GM23248 (cell line): ENCODE data around the gene NAPA. TPM values are rescaled to one million over a fixed set of nuclear protein-coding genes. Genes with fewer than 3 reads are reported as not detected.

Experiments
- DNase-seq: peaks from one replicate; pipeline ENCODE4 v3.0.0-alpha.2; 2015
- H2AFZ ChIP-seq: fragments of 200-600 bp; sonication (generic); 2 replicates; pipeline ENCODE4 v1.6.1; 2016; ENCODE audit warnings: antibody characterized with exemption
- H3F3A ChIP-seq: fragments of 200-600 bp; sonication (generic); 2 replicates; pipeline ENCODE4 v1.6.1; 2016; ENCODE audit warnings: mild to moderate bottlenecking, antibody characterized with exemption, mixed run types; ENCODE audit not compliant: insufficient read depth
- H3K27ac ChIP-seq: fragments of 200-600 bp; sonication (generic); 2 replicates; pipeline ENCODE4 v1.5.1; 2016; ENCODE audit warnings: mild to moderate bottlenecking
- H3K27me3 ChIP-seq: fragments of 200-600 bp; sonication (generic); replicated peaks from 2 replicates; pipeline ENCODE4 v1.6.1; 2016; ENCODE audit warnings: mild to moderate bottlenecking; ENCODE audit not compliant: insufficient read depth
- H3K36me3 ChIP-seq: fragments of 200-600 bp; sonication (generic); 2 replicates; pipeline ENCODE4 v1.6.1; 2016; ENCODE audit warnings: low read depth, mild to moderate bottlenecking
- H3K4me1 ChIP-seq: fragments of 200-600 bp; sonication (generic); 2 replicates; pipeline ENCODE4 v1.6.1; 2016; ENCODE audit warnings: mild to moderate bottlenecking; ENCODE audit not compliant: insufficient read depth
- H3K4me2 ChIP-seq: fragments of 200-600 bp; sonication (generic); one replicate; pipeline ENCODE4 v1.6.1; 2016; ENCODE audit warnings: mild to moderate bottlenecking; ENCODE audit not compliant: unreplicated experiment
- H3K4me3 ChIP-seq: fragments of 200-600 bp; sonication (generic); 2 replicates; pipeline ENCODE4 v1.5.1; 2016; ENCODE audit warnings: mild to moderate bottlenecking
- H3K79me2 ChIP-seq: fragments of 200-600 bp; sonication (generic); 2 replicates; pipeline ENCODE4 v1.6.1; 2016; ENCODE audit warnings: mild to moderate bottlenecking; ENCODE audit not compliant: insufficient read depth
- H3K9ac ChIP-seq: fragments of 200-600 bp; sonication (generic); 2 replicates; pipeline ENCODE4 v1.6.1; 2016; ENCODE audit warnings: mild to moderate bottlenecking
- H3K9me2 ChIP-seq: fragments of 200-600 bp; sonication (generic); 2 replicates; pipeline ENCODE4 v1.6.1; 2016; ENCODE audit warnings: mixed run types, mild to moderate bottlenecking, moderate library complexity; ENCODE audit not compliant: insufficient read depth
- H3K9me3 ChIP-seq: fragments of 200-600 bp; sonication (generic); one replicate; pipeline ENCODE4 v1.6.1; 2017; ENCODE audit warnings: low read depth
- H4K20me1 ChIP-seq: fragments of 200-600 bp; sonication (generic); 2 replicates; pipeline ENCODE4 v1.6.0; 2016; ENCODE audit not compliant: insufficient read depth
- EZH2 ChIP-seq: fragments of 200-600 bp; sonication (generic); IDR thresholded peaks from 2 replicates; pipeline ENCODE4 v1.6.1; 2018; ENCODE audit warnings: antibody characterized with exemption, mild to moderate bottlenecking; ENCODE audit not compliant: insufficient read depth, poor library complexity, severe bottlenecking
- EZH2phosphoT487 ChIP-seq: fragments of 200-600 bp; sonication (generic); IDR thresholded peaks from 2 replicates; pipeline ENCODE4 v1.6.1; 2018; ENCODE audit warnings: antibody characterized with exemption, moderate library complexity, mild to moderate bottlenecking, low read depth; ENCODE audit not compliant: insufficient read depth
- WGBS, 2 experiments: methylation state at CpG; one replicate each; pipeline ENCODE4 v1.1.6; 2015 to 2017; ENCODE audit warnings: low lambda C conversion rate in 2 of 2, low coverage in 1 of 2; ENCODE audit errors: missing lambda C conversion rate in 2 of 2; 5-methylcytosine and 5-hydroxymethylcytosine counted together
- in situ Hi-C: fragments of 300-500 bp; cut with MboI; formaldehyde crosslinking; loops from 2 replicates; pipeline ENCODE4 v1.15.0; 2020
- polyA plus RNA-seq: library from polyadenylated mRNA; unstranded; fragments of >200 nt; fragmentation: Nextera tagmentation; extraction: Ambion mirVana; gene quantifications from 2 replicates; pipeline ENCODE4 v1.2.1, GENCODE V29; 2016
- total RNA-seq: library from RNA; depleted of rRNA; stranded (reverse); fragments of >200 nt; shearing (Covaris generic); gene quantifications from 2 replicates; pipeline ENCODE4 v1.2.3, GENCODE V29; 2014

Gene NAPA
- total and polyA plus RNA-seq, 2 experiments from 2014 or later, result 94.1 to 183 TPM

DNA sequence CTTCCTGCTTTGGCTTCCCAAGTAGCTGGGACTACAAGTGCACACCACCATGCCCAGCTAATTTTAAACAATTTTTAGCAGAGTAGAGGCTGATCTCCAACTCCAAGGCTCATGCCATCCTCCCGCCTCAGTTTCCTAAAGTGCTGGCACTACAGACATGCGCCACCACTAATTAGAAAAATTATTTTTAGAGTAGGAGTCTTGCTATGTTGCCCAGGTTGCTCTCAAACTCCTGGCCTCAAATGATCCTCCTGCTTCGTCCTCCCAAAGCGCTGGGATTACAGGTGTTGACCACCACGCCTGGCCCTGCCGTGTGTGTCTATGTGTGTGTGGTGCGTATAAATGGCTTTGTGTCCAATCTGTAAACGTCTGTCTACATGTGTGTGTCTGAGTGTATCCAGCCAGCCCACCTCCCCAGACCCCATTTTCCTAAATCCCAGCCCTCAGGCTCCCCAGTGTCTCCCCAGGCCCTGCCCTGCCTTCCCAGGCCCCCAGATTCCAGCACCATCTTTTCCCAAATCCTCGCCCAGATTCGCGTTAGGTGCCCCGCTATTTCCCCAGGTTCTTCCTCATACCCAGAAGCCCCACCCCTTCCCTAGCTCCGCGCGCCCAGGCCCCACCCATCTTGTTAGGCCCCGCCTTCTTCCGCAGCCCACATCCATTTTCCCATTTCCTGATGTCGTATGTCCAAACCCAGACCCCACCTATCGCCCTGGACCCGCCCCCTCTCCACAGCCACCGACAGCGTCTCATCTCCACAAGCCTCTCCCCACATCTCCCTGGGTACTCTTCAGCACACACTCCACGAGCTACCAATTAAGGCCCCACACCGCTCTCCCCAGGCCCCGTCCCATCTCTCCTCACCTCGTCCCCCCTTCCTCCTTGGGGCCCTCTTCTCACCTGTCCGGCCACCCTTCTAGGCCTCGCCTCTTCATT is 68.1 kb downstream of the NAPA start:
- Histone ChIP-seq H3K27me3 (peaks cover 84% of the 10 kb centered on the region), H3K4me1 (no peaks in the 10 kb centered on the region), H3F3A (no peaks in the 10 kb centered on the region), H3K9me2 (no peaks in the 10 kb centered on the region), H3K79me2 (no peaks in the 10 kb centered on the region), H3K36me3 (no peaks in the 10 kb centered on the region), H3K4me3 (no peak overlapping the region), H4K20me1 (no peaks in the 10 kb centered on the region), H3K4me2 (no peak overlapping the region), H3K9ac (no peak overlapping the region), H3K27ac (no peak overlapping the region), H2AFZ (no peak overlapping the region), H3K9me3 (no peaks in the 10 kb centered on the region)
- in situ Hi-C loops, result no loop called here
- peak; percentile 21 for DNase-seq
- TF ChIP-seq EZH2phosphoT487, result no peak
- no peak for TF ChIP-seq EZH2
- WGBS, 2 experiments, result 23 to 25% methylated on average over 17 to 28 of the region's 28 CpGs

DNA sequence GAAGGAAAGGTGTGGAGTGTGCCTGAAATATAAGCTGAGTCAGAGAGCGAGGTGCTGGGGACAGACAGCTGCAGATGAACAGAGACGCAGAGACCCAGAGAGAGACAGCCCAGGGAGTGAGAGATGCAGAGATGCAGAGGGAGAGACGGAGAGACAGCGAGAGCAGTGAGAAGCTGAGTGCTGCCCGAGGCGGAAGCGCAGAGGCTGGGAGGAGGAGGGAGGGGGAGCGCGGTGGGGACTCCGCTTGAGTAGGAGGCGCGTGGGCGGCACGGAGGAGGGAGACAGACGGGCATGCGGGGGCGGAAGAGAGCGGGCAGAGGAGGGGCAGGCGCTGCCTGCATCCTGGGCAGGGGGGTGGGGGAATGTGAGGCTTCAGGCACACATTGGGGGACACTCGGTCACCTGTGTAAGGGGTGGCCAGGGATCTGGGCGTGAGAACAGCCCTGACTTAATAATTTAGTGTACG is 68.9 kb downstream of the NAPA start:
- no peaks in the 10 kb centered on the region for H3K9me3 ChIP-seq
- H2AFZ ChIP-seq, result no peak overlapping the region
- in situ Hi-C loops, result no loop called here
- no peak overlapping the region for H3K4me3 ChIP-seq
- H3K27me3 ChIP-seq, result peaks cover 79% of the 10 kb centered on the region
- 9 to 10% methylated on average over 7 to 22 of the region's 22 CpGs for WGBS, 2 experiments
- no peaks in the 10 kb centered on the region for H4K20me1 ChIP-seq
- H3K9me2 ChIP-seq, result no peaks in the 10 kb centered on the region
- H3K79me2 ChIP-seq, result no peaks in the 10 kb centered on the region
- peak; percentile 36 for DNase-seq
- no peaks in the 10 kb centered on the region for H3K4me1 ChIP-seq
- H3K27ac ChIP-seq, result no peak overlapping the region
- no peaks in the 10 kb centered on the region for H3F3A ChIP-seq
- peak; percentile 20 for TF ChIP-seq EZH2
- TF ChIP-seq EZH2phosphoT487, result no peak
- H3K9ac ChIP-seq, result no peak overlapping the region
- H3K4me2 ChIP-seq, result no peak overlapping the region
- no peaks in the 10 kb centered on the region for H3K36me3 ChIP-seq

DNA sequence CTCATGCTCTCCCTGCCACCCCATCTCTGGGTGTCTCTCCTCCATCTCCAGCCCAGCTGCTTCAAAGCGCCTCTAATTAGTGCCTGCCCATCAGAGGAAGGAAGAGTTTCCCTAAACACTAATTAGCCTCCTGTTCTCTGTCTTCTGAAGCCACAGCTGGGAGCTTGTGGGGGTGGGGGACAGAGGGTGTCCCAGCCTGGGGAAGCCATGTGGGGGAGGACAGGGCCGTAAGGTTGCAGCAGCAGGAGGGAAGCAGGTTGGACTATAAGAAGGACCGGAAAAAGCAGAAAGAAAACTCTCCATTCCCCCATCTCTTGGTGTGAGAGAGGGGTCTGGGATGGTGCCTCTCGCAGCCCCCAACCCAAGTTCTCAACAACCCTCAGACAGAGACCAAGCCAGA is 69.3 kb downstream of the NAPA start:
- DNase-seq, result no peak
- H4K20me1 ChIP-seq, result no peaks in the 10 kb centered on the region
- H3K27me3 ChIP-seq, result peaks cover 79% of the 10 kb centered on the region
- 44% methylated on average over 4 of the region's 4 CpGs for WGBS, 2 experiments
- H3K9ac ChIP-seq, result no peak overlapping the region
- no peak overlapping the region for H3K4me3 ChIP-seq
- H3F3A ChIP-seq, result no peaks in the 10 kb centered on the region
- no peaks in the 10 kb centered on the region for H3K79me2 ChIP-seq
- in situ Hi-C loops, result no loop called here
- H2AFZ ChIP-seq, result no peak overlapping the region
- no peaks in the 10 kb centered on the region for H3K9me3 ChIP-seq
- H3K4me1 ChIP-seq, result no peaks in the 10 kb centered on the region
- no peaks in the 10 kb centered on the region for H3K9me2 ChIP-seq
- H3K27ac ChIP-seq, result no peak overlapping the region
- no peak overlapping the region for H3K4me2 ChIP-seq
- H3K36me3 ChIP-seq, result no peaks in the 10 kb centered on the region
- peak; percentile 65 for TF ChIP-seq EZH2
- TF ChIP-seq EZH2phosphoT487, result no peak

DNA sequence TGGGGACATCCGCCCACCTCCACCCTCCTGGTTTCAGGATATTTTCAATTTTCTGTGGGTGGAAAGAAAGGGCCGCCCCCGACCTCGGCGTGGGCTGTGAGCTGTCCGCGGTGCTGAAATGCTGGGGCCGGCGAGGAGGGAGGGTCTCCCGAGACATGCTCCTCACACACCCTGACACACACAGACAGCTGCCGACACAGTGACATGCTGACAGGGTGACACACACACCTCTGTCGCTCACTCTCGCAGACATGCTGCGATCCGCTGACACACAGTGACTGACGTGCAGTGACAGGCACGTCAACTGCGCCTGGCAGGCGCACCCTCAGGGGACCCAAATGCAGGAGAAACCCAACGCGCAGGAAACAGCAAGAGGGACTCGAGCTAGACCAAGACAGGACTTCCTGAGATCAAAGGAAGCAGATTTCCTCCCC is 70.5 kb downstream of the NAPA start:
- no peak overlapping the region for H3K4me3 ChIP-seq
- no peaks in the 10 kb centered on the region for H3K9me2 ChIP-seq
- H3K9ac ChIP-seq, result no peak overlapping the region
- H3F3A ChIP-seq, result no peaks in the 10 kb centered on the region
- no peaks in the 10 kb centered on the region for H3K36me3 ChIP-seq
- no peaks in the 10 kb centered on the region for H4K20me1 ChIP-seq
- no peak for TF ChIP-seq EZH2
- no peak for TF ChIP-seq EZH2phosphoT487
- in situ Hi-C loops, result no loop called here
- H3K79me2 ChIP-seq, result no peaks in the 10 kb centered on the region
- no peak overlapping the region for H3K4me2 ChIP-seq
- peaks cover 71% of the 10 kb centered on the region for H3K27me3 ChIP-seq
- no peak for DNase-seq
- H3K27ac ChIP-seq, result no peak overlapping the region
- WGBS, 2 experiments, result 21 to 24% methylated on average over 22 of the region's 22 CpGs
- H3K9me3 ChIP-seq, result no peaks in the 10 kb centered on the region
- H3K4me1 ChIP-seq, result no peaks in the 10 kb centered on the region
- H2AFZ ChIP-seq, result no peak overlapping the region
